NK-92 (cell line): ENCODE results near the gene UTP3.
"Not testable (repeated sequence)": the region's sequence is repeated elsewhere in the genome, so short reads cannot be mapped to it uniquely, and the experiment has no call there.

ENCODE experiments used
- DNase-seq: peaks from one replicate; lab custom pipeline; 2025; ENCODE audit not compliant: unreplicated experiment; lab: John Stamatoyannopoulos, UW

The UTP3 gene, protein sequence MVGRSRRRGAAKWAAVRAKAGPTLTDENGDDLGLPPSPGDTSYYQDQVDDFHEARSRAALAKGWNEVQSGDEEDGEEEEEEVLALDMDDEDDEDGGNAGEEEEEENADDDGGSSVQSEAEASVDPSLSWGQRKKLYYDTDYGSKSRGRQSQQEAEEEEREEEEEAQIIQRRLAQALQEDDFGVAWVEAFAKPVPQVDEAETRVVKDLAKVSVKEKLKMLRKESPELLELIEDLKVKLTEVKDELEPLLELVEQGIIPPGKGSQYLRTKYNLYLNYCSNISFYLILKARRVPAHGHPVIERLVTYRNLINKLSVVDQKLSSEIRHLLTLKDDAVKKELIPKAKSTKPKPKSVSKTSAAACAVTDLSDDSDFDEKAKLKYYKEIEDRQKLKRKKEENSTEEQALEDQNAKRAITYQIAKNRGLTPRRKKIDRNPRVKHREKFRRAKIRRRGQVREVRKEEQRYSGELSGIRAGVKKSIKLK

DNA sequence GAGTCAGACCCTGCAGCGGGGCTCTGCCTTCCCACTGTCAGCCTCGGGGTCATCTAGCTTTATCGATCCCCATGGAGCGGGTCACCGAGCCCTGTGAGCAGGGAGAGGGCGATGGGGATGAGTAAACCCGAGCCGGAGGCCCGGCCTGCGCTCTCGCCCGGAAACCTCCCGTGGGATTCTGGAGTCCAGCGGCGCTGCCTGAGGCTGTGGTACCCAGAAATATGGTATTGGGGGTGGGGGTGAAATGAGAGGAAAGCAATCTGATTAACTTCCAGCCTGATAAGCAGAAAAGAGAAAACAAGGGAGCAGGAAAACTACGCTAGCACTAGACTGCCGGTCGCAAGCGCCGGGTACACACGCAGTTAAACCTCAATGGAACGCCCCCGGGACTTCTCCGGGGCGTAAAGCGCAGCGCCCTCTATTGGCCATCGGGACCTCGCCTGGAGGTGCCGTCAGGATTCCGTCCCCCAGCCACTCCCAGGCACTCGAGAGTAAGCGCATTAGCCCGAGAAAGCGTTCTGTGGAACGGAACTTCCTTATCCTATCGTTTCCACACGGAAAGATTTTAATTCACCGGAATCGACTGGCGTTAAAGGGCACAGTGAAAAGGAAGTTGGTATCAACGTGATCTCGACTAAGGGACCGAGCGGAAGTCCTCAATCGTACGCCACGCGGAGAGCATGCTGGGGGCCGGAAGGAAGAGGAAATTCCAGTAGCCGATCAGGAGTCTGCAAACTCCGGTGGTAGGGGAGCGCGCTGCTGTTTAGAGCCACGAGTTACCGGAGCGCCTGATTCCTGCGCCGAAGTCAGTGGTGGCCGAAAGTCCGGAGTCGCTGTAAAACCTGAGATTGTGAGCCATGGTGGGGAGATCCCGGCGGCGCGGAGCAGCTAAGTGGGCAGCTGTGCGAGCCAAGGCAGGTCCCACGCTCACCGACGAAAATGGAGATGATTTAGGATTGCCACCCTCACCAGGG, at the start of gene UTP3:
TSS of gene UTP3 (plus strand) at position 712 of the 974 bp plus-strand sequence. CDS start at position 858, 146 bp downstream.
- peak; percentile 54 for DNase-seq

DNA sequence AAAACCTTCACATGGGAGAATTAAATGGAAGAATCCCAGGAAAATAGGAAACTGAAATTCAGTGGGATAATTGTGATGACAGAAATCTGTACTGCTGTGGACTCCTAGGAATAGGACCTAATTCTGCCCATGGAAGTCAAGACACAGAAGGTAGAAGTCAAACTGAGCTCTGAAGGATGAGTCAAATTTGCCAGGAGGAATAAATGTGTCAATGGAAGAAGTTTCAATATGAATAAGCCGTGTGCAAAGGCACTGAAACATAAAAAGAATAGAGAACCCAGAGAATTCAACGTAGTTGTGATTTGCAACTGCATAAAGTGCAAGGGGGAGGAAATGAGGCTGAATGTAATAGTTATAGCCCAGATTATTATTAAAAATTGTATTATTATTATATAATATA, 48.1 kb upstream of the UTP3 start:
- DNase-seq: no peak

- DNase-seq: not testable (repeated sequence)
Measured at GRCh38 chr4:70650741-70651140, 37.6 kb upstream of the UTP3 start.

DNA sequence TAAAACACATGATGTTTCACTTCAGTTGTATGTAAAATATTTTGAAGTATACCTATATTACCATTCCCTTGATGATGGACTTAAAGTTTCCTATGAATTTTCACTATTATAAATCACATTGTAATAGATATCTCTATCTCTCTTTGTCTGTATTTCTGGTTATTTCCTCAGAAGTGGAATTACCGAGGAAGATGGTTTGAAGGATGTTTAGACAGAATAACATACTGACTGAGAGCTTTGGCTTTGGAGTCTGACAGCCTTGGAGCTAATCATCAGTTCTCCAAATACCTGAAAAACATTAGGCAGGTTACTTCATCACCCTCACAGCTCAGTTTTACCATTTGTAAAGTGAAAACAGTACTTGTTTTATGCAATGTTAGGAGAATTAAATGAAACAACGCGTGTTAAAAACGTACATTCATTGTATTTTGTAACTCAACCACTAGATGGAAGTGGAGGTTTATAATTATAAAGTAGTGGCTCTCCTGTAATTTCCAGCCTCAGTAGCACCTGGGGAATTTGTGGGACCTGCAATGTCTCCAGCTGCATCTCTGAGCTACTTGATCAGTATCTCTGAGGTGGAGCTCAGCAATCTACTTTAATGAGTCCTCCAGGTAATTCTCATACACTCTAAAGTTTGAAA, 36.3 kb upstream of the UTP3 start:
- DNase-seq: no peak

DNA sequence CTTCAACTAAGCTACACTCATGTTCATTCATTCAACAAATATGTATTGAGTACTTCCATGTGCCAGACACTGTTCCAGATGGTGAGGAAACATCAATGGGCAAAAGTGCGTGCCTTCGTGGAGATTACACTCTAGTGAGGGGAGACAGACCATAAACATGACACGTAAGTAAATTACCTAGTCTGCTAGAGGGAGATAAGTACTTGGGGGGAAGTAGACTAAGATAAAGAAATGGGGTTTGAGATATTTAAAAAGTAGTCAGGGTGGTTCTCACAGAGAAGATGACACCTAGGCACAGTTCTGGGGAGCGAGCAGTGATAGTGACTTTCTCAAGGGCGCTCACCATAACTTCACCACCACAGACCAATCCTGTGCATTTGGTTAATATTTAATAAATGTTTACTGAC, 33.7 kb upstream of the UTP3 start:
- no peak for DNase-seq

- DNase-seq: no peak
Measured at GRCh38 chr4:70657326-70657725, 31.0 kb upstream of the UTP3 start.

DNA sequence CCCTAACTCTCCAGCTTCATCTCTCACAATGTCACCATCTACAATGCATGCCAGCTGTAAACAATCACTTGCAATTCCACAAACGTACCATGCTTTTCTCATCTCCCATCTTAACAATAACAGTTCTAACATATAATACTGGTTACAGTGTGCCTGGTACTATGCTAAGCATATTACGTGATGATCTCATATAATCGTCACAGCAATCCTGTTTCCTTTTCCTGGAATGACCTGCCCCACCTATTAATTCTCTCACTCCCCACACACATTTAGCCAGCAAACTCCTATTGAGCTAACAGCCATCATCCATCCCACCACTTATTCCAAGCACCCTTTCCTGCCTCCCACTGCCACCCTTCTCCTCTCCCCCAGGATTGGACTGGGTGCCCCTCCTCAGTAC, 29.9 kb upstream of the UTP3 start:
- no peak for DNase-seq

GRCh38 chr4:70660106-70660505, 28.2 kb upstream of the UTP3 start:
- DNase-seq: no peak

GRCh38 chr4:70661309-70661922, 26.9 kb upstream of the UTP3 start:
- DNase-seq: not testable (repeated sequence)

DNA sequence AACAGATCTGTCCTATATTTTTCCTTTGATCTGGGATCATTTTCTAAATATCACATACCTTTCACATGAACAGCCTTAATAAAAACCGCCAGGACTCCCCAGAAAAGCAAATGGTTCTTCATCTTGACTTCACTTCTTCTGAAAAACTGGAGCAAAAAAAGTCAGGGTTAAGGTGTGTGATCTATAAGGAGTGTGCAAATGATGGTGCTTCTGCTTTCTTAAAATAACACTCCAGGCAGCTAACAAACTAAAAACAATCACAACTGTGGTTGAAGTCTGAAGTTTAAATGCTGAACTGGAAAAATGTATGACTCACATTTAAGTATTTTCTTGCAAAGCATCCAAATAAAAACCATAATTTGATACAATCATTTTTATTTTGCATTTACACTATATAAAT, 22.0 kb upstream of the UTP3 start, which contains the start of gene JCHAIN:
TSS of gene JCHAIN (minus strand) at position 140 of the 400 bp plus-strand sequence. CDS start at position 122, 18 bp downstream.
- DNase-seq: no peak

GRCh38 chr4:70667740-70668535, 20.4 kb upstream of the UTP3 start:
- no peak for DNase-seq

GRCh38 chr4:70670332-70671014, 17.9 kb upstream of the UTP3 start:
- DNase-seq: no peak

GRCh38 chr4:70671091-70671490, 17.2 kb upstream of the UTP3 start:
- DNase-seq: no peak

- DNase-seq: no peak
Measured at GRCh38 chr4:70674191-70674590, 14.1 kb upstream of the UTP3 start.

- DNase-seq: no peak
Measured at GRCh38 chr4:70674731-70675130, 13.6 kb upstream of the UTP3 start.

GRCh38 chr4:70676554-70677090, 11.7 kb upstream of the UTP3 start:
- DNase-seq: no peak

GRCh38 chr4:70678383-70678999, 9.8 kb upstream of the UTP3 start:
- DNase-seq: no peak

DNA sequence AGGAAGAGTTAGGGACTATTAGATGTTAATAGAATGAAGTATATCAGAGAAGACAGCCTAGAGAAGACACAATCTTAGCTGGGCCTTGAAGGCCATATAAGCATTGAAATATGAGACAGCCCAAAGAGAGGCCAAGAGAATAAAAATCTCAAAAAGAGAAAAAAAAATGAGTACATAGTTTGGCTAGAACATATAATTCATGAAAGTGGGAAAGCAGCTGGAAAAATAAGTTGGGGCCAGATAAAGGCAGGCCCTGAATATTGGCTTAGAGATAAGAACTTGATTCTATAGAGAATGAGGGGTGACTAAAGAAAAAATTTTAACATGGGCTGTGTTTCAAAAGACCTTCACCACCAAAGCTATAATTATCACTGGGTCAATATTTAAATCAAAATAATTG, 7.4 kb upstream of the UTP3 start:
- no peak for DNase-seq

DNA sequence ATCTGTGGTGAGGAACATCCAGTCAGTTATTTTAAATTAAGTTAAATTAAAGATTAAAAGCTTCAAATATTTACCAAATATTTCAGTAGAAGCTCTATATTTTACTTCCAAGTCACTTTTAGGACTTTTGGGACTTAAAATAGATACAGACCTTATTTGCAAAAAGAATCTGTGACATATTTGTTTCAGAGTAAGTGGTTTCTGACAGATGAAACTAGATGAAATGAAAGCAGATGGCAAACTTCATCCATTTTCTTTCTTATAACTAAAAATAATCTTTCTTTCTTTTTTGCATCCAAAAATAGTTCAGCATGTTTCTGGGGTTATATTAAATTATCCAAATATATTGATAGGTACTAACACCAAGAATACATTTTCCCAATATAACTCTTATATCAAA, 6.6 kb upstream of the UTP3 start:
- no peak for DNase-seq
